GM23248 (cell line): ENCODE results near the gene POLD3.

Experiments
- EZH2 ChIP-seq: fragments of 200-600 bp; sonication (generic); IDR thresholded peaks from 2 replicates; pipeline ENCODE4 v1.6.1; 2018; ENCODE audit warnings: antibody characterized with exemption, mild to moderate bottlenecking; ENCODE audit not compliant: insufficient read depth, poor library complexity, severe bottlenecking
- EZH2phosphoT487 ChIP-seq: fragments of 200-600 bp; sonication (generic); IDR thresholded peaks from 2 replicates; pipeline ENCODE4 v1.6.1; 2018; ENCODE audit warnings: antibody characterized with exemption, moderate library complexity, mild to moderate bottlenecking, low read depth; ENCODE audit not compliant: insufficient read depth

- TF ChIP-seq EZH2phosphoT487 (no peak), EZH2 (no peak)
Observed at GRCh38 chr11:74672332-74672955, 80.1 kb downstream of the POLD3 start.
